ENCODE measurements around the gene SPATA6L. TPM values are rescaled to one million over a fixed set of nuclear protein-coding genes. Genes with fewer than 3 reads are reported as not detected.

The SPATA6L gene
- total and polyA plus RNA-seq, 9 of the 15 experiments (the other 6 are each of a cell fraction or from before 2014, with no cell fraction given): 0.03 to 1.00 (median 0.08) TPM; not detected in 4

DNA sequence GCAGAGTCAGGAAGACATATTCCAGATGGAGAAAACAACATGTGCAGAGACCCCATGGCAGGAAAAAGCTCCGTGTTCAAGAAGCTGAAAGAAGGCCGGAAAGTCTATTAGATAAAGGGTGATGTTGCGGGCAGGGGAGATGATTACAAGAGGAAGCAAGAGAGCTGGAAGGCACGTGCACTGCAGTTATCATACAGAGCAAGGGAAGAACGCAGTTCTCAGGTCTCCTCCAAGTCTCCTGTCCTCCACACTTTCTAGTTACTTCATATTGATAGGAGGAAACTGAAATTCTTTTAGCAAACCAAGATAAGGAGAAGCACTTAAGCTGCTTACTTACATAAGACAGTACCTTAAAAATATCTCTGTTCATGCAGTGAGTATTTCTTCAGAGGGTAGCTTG, 62.5 kb downstream of the SPATA6L start:
- peaks cover 0 to 3% of the 10 kb centered on the region in 2 experiments; a peak in 1 of 5 replicates for H3K4me1 ChIP-seq (replicated peaks in 1 of 2; ENCODE audit: control insufficient read depth in 2 of 2, insufficient read depth in 2 of 2, low read length in 2 of 2)
- no peak overlapping the region for H3K9ac ChIP-seq (ENCODE audit: insufficient read depth in 1 of 2, low read depth in 2 of 2, low read length in 2 of 2)
- no peaks in the 10 kb centered on the region for H4K20me1 ChIP-seq (replicated peaks; ENCODE audit: control insufficient read depth, insufficient read depth, low read length)
- no peak overlapping the region for H3K27ac ChIP-seq (ENCODE audit: extremely low read depth, low read depth, low read length)
- peak; percentile 85 for TF ChIP-seq BHLHE40 (IDR thresholded peaks at IDR 0.05; ENCODE audit: low read length)
- TF ChIP-seq CXXC5 (CRISPR knock-in tag; IDR thresholded peaks at IDR 0.05): 0 out of 2 replicates have a peak, but pooled peaks have one; percentile 19
- no peak for TF ChIP-seq MEIS2 (IDR thresholded peaks at IDR 0.05; ENCODE audit: partially characterized antibody)
- no peak for TF ChIP-seq RAD21 (CRISPR knock-in tag; conservative IDR thresholded peaks at IDR 0.05 in 1 of 2, IDR thresholded peaks at IDR 0.05 in 1 of 2)
- TF ChIP-seq KLF10 (CRISPR knock-in tag; IDR thresholded peaks at IDR 0.05): no peak
- no peak for TF ChIP-seq PTTG1 (tag; IDR thresholded peaks at IDR 0.05; ENCODE audit: low read depth)
- no peak for TF ChIP-seq ZNF444 (CRISPR knock-in tag; IDR thresholded peaks at IDR 0.05)
- TF ChIP-seq, protein P1, sequence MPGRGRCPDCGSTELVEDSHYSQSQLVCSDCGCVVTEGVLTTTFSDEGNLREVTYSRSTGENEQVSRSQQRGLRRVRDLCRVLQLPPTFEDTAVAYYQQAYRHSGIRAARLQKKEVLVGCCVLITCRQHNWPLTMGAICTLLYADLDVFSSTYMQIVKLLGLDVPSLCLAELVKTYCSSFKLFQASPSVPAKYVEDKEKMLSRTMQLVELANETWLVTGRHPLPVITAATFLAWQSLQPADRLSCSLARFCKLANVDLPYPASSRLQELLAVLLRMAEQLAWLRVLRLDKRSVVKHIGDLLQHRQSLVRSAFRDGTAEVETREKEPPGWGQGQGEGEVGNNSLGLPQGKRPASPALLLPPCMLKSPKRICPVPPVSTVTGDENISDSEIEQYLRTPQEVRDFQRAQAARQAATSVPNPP (IDR thresholded peaks at IDR 0.05; ENCODE audit: borderline replicate concordance, insufficient read depth, insufficient read length): no peak
- TF ChIP-seq, protein P2, sequence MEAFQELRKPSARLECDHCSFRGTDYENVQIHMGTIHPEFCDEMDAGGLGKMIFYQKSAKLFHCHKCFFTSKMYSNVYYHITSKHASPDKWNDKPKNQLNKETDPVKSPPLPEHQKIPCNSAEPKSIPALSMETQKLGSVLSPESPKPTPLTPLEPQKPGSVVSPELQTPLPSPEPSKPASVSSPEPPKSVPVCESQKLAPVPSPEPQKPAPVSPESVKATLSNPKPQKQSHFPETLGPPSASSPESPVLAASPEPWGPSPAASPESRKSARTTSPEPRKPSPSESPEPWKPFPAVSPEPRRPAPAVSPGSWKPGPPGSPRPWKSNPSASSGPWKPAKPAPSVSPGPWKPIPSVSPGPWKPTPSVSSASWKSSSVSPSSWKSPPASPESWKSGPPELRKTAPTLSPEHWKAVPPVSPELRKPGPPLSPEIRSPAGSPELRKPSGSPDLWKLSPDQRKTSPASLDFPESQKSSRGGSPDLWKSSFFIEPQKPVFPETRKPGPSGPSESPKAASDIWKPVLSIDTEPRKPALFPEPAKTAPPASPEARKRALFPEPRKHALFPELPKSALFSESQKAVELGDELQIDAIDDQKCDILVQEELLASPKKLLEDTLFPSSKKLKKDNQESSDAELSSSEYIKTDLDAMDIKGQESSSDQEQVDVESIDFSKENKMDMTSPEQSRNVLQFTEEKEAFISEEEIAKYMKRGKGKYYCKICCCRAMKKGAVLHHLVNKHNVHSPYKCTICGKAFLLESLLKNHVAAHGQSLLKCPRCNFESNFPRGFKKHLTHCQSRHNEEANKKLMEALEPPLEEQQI (IDR thresholded peaks at IDR 0.05): no peak
- TF ChIP-seq FUS (optimal IDR thresholded peaks at IDR 0.05; ENCODE audit: low read depth, low read length): no peak
- no peak for TF ChIP-seq SIX5 (IDR thresholded peaks at IDR 0.05; ENCODE audit: borderline replicate concordance in 1 of 2, insufficient read depth in 1 of 2, low read depth in 1 of 2, low read length in 2 of 2)
- TF ChIP-seq, protein P3, sequence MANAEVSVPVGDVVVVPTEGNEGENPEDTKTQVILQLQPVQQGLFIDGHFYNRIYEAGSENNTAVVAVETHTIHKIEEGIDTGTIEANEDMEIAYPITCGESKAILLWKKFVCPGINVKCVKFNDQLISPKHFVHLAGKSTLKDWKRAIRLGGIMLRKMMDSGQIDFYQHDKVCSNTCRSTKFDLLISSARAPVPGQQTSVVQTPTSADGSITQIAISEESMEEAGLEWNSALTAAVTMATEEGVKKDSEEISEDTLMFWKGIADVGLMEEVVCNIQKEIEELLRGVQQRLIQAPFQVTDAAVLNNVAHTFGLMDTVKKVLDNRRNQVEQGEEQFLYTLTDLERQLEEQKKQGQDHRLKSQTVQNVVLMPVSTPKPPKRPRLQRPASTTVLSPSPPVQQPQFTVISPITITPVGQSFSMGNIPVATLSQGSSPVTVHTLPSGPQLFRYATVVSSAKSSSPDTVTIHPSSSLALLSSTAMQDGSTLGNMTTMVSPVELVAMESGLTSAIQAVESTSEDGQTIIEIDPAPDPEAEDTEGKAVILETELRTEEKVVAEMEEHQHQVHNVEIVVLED (CRISPR knock-in tag; IDR thresholded peaks at IDR 0.05): no peak
- peak; percentile 32; the same call in 1 of the 2 replicates for TF ChIP-seq HES1 (IDR thresholded peaks at IDR 0.05; ENCODE audit: low read depth)
- no peak for TF ChIP-seq ZNF511 (CRISPR knock-in tag; IDR thresholded peaks at IDR 0.05)
- in situ Hi-C loops (cut with MboI): loop anchor here (25.0 kb wide), 1 partner anchor 833 kb away; the partner anchor contains the start of gene PLGRKT
- no peak for FAIRE-seq
- intact Hi-C loops (cut with micrococcal nuclease): loop anchor here (10.0 kb wide), 1 partner anchor 151 kb away; no protein-coding TSS in a partner anchor
- no peak overlapping the region for H2AFZ ChIP-seq (ENCODE audit: low read depth, low read length)
- H3K9me1 ChIP-seq (ENCODE audit: control insufficient read depth, insufficient read depth, low read length): no peaks in the 10 kb centered on the region
- H3K4me3 ChIP-seq: no peak overlapping the region
- no peaks in the 10 kb centered on the region for H3K79me2 ChIP-seq (ENCODE audit: control insufficient read depth, insufficient read depth, low read length)
- ChIA-PET CTCF (ENCODE audit: low intra/inter-chr PET ratio) (no interaction called here), POLR2A (interaction anchor here (1.0 to 1.9 kb wide), 2 partner anchors 9 to 30 kb away, joined by 4 to 5 read pairs; no protein-coding TSS in a partner anchor)
- DNase-seq (ENCODE audit: extremely low read depth in 1 of 4, low spot score in 3 of 4): peak in 1 of 4 experiments; percentile 4
- no peak overlapping the region for H3K4me2 ChIP-seq (ENCODE audit: insufficient read depth, low read length)
- H3K27me3 ChIP-seq (ENCODE audit: control insufficient read depth in 2 of 2, insufficient read depth in 2 of 2, low read length in 2 of 2): peaks cover 3 to 4% of the 10 kb centered on the region in 2 experiments; a peak in 3 of 5 replicates
- H3K36me3 ChIP-seq (ENCODE audit: control insufficient read depth, insufficient read depth, low read length): no peaks in the 10 kb centered on the region
- peak; percentile 27; the same call in 1 of the 3 replicates for ATAC-seq
- no peaks in the 10 kb centered on the region for H3K9me3 ChIP-seq (replicated peaks; ENCODE audit: control insufficient read depth, insufficient read depth, low read depth, low read length)
- 8% methylated on average over 5 of the region's 5 CpGs for WGBS (ENCODE audit: insufficient coverage, low coverage, missing lambda C conversion rate)
- no TSS peak for BruUV-seq (replicated peaks)

Data from K562 (cell line).